Neuron (in vitro differentiated cells): ENCODE results near the gene HOXA13.

Experiments used
- H2AFZ ChIP-seq: one replicate; pipeline ENCODE4 v1.6.1; 2013; ENCODE audit warnings: low read depth, mild to moderate bottlenecking, inconsistent platforms, low read length, moderate library complexity
- H3K27me3 ChIP-seq: one replicate; pipeline ENCODE4 v1.6.1; 2013; ENCODE audit warnings: low read length; ENCODE audit not compliant: insufficient read depth
- H3K36me3 ChIP-seq: one replicate; pipeline ENCODE4 v1.6.1; 2013; ENCODE audit warnings: low read length; ENCODE audit not compliant: insufficient read depth
- H3K4me1 ChIP-seq: one replicate; pipeline ENCODE4 v1.6.1; 2013; ENCODE audit warnings: low read length; ENCODE audit not compliant: insufficient read depth
- H3K4me3 ChIP-seq: 2 replicates; pipeline ENCODE4 v1.5.1; 2013; ENCODE audit warnings: mild to moderate bottlenecking, low read length, moderate library complexity
- H3K9me3 ChIP-seq: one replicate; pipeline ENCODE4 v1.6.1; 2013; ENCODE audit warnings: low read length

The HOXA13 gene

GRCh38 chr7:27151341-27151930, 48.5 kb downstream of the HOXA13 start:
- H3K27me3 ChIP-seq = peaks cover 96% of the 10 kb centered on the region
- H3K4me3 ChIP-seq = peak overlapping the region; percentile 43

DNA sequence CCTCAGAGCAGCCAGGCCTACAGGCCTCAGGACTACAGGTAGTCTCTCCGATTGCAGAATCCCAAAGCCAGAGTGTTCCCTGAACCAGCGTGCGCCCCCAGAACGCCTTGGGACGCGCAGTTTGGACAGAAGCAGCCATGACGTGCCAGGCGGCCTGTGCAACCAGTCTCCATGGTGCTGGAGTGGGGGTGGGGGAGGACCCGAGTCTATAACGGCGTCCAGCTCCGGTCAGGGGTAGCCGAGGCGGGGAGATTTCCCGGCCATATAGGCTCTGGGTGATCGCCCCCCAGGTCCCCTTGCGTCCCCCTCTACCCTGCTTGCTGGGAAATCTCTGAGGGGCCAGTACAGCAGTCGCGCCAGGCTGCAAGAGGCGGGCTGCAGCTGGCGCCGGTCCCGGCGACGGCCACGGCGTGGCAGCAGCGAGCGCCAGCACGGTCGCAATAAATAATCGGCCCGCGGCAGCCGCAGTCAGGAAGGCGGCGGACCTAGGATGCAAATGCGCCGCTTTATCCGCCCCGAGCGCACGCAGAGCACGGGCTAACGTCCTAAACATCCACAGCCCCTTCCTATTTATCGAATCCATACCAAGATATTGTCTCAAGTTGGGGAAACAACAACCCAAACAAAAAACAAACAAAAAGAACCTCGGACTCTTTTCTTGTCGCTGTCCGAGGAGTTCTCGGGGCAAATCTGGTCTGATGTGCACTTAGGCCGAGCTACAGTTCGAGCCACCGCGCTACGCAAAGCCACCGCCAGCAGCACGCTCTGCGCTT, 49.1 kb downstream of the HOXA13 start:
- Histone ChIP-seq H3K27me3 (peaks cover 96% of the 10 kb centered on the region), H3K9me3 (peaks cover 8% of the 10 kb centered on the region)

More at GRCh38 chr7:27151341-27151930, 48.5 kb downstream of the HOXA13 start:
- H3K9me3 ChIP-seq = peaks cover 8% of the 10 kb centered on the region
- no peaks in the 10 kb centered on the region for H3K36me3 ChIP-seq
- H2AFZ ChIP-seq = peak overlapping the region; percentile 34
- H3K4me1 ChIP-seq = peaks cover 14% of the 10 kb centered on the region

DNA sequence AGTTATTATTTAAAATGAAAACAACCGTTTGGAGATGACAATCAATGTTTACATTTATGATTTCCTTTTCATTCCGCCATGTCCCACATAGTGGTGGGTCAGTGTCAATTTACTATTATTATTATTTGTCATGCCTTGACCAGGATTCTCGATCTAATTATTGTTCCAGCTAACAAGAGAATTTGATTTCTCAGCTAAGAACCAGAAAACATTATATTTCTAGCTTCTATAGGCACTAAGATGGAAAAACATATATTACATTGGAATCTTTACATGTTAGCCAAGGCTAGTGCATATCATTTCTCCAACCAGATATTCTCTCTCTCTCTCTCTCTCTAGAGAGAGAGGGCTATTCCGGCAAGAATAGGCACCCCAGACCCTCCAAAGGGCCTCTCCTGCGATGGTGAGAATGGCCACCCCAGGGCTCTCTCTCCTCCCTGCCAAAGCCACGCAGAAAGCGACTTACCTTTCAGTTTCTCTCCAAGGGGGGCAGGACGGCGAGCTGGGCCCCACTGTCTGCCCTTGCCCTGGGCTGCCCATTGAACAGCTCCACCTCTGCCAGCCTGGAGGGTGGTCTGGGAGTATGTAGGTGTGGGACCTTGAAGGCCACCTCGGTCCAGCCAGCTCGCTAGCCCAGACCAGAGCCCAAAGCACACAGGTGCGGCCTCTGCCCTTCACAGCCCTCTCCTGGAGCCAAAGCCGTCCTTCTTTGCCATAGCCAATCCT, 49.9 kb downstream of the HOXA13 start:
- Histone ChIP-seq H2AFZ (no peak overlapping the region), H3K4me1 (peaks cover 10% of the 10 kb centered on the region), H3K27me3 (peaks cover 96% of the 10 kb centered on the region), H3K36me3 (no peaks in the 10 kb centered on the region), H3K4me3 (peak overlapping the region; percentile 43), H3K9me3 (peaks cover 8% of the 10 kb centered on the region)

More for the DNA sequence above, 49.1 kb downstream of the HOXA13 start:
- no peaks in the 10 kb centered on the region for H3K36me3 ChIP-seq
- peak overlapping the region; percentile 34 for H2AFZ ChIP-seq
- peak overlapping the region; percentile 43 for H3K4me3 ChIP-seq
- H3K4me1 ChIP-seq = peaks cover 10% of the 10 kb centered on the region

DNA sequence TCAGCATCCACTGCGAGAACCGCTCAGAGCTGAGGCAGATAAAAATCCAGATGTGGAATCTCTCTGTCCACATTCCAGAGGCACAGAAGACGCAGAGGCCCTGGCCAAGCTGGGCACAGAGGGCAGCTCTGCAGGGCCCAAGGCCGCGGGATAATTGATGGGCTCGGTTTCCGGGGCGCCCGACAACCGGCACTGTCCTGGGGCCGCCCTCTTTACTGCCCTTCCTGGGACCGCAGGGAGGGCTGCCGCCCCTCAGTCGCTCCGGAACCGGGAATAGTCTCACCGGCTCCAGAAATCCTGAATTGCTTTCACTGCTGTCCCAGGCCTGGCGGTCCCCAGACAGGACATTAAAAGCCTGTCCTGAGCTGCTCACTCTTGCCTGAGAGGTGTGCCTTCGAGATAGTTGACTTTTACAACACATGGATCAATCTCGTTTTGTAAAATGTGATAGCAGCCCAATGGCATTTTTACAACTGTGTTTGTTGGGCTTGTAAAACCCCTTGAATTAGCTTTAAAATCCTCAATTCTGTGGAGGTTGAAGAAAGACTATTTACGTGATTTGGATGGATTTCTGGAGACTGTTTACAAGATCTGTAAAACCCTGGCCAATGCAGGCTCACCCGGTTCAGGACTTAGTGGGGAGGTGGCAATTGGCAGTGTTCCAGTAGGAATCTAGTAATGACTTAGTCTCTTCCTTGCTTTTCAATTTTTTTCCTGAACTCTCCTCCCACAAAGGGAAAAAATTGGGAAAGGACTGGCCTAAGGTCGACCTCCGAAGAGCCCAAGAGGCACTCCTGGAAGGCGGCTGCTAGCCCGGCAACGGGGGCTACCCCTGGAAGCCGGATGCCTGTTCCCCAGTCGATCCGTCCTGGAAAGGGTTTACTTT, 50.9 kb downstream of the HOXA13 start:
- H3K4me3 ChIP-seq = no peak overlapping the region
- H3K9me3 ChIP-seq = peaks cover 3% of the 10 kb centered on the region
- H2AFZ ChIP-seq = no peak overlapping the region
- no peaks in the 10 kb centered on the region for H3K36me3 ChIP-seq
- H3K4me1 ChIP-seq = peaks cover 10% of the 10 kb centered on the region
- H3K27me3 ChIP-seq = peaks cover 96% of the 10 kb centered on the region

- no peak overlapping the region for H2AFZ ChIP-seq
- peaks cover 96% of the 10 kb centered on the region for H3K27me3 ChIP-seq
- H3K4me1 ChIP-seq = peaks cover 14% of the 10 kb centered on the region
- no peaks in the 10 kb centered on the region for H3K36me3 ChIP-seq
- H3K9me3 ChIP-seq = peaks cover 3% of the 10 kb centered on the region
- no peak overlapping the region for H3K4me3 ChIP-seq
Observed at GRCh38 chr7:27148031-27148755, 51.7 kb downstream of the HOXA13 start.

DNA sequence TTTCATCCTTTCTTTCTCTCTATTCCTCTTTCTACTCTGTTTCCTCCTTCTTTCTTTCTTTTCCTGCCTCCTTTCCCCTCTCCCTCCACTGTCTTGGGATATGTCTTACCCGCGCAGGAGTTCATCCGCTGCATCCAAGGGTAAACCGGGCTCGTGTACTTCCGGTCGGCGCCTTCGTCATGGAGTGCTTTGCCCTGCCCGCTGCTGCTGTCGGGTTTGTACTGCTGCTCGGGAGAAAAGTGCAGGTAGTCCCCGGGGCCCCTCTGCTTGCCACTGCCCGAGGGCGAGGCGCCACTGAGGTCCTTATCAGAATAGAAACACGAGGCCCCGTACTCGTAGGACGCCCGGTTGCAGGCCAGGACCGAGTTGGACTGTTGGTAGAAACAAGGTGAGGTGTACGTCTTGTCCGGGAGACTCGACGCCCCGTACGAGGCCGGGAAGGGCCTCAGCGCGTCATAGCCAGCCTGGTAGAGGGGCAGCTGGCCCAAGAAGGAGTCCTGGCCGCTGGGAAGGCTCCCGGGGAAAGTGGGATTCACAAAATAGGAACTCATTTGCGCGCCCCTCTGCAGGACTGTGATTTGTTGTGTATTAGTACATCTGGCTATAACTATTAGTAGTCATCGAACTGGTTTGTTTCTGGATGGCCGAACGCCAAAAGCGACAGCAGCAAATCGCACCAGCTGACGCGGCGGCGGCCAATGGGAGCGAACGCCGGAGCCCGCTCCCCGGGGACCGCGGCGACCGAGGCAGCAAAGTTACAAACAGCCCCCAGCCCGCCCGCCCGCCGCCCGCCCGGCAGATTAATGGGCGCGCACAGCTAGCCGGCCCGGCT, 52.5 kb downstream of the HOXA13 start, which contains the start of gene HOXA6:
HOXA6 (minus strand) TSS at position 576 of the 832 bp plus-strand sequence; CDS start at position 551, 25 bp downstream.
- no peak within 1 kb of the TSS for H3K4me3 ChIP-seq
- no peak within 1 kb of the TSS for H2AFZ ChIP-seq
- H3K27me3 ChIP-seq = peaks cover 96% of the 10 kb centered on the region
- H3K4me1 ChIP-seq = peaks cover 21% of the 10 kb centered on the region
- no peaks in the 10 kb centered on the region for H3K36me3 ChIP-seq
- H3K9me3 ChIP-seq = peaks cover 3% of the 10 kb centered on the region

- peaks cover 3% of the 10 kb centered on the region for H3K9me3 ChIP-seq
- peaks cover 21% of the 10 kb centered on the region for H3K4me1 ChIP-seq
- no peaks in the 10 kb centered on the region for H3K36me3 ChIP-seq
- peaks cover 96% of the 10 kb centered on the region for H3K27me3 ChIP-seq
- no peak overlapping the region for H2AFZ ChIP-seq
- H3K4me3 ChIP-seq = no peak overlapping the region
Observed at GRCh38 chr7:27146491-27147198, 53.2 kb downstream of the HOXA13 start.

- peaks cover 6% of the 10 kb centered on the region for H3K9me3 ChIP-seq
- H2AFZ ChIP-seq = no peak overlapping the region
- H3K4me1 ChIP-seq = peaks cover 14% of the 10 kb centered on the region
- H3K36me3 ChIP-seq = no peaks in the 10 kb centered on the region
- H3K4me3 ChIP-seq = no peak overlapping the region
- peaks cover 97% of the 10 kb centered on the region for H3K27me3 ChIP-seq
Observed at GRCh38 chr7:27145914-27146412, 53.9 kb downstream of the HOXA13 start.

DNA sequence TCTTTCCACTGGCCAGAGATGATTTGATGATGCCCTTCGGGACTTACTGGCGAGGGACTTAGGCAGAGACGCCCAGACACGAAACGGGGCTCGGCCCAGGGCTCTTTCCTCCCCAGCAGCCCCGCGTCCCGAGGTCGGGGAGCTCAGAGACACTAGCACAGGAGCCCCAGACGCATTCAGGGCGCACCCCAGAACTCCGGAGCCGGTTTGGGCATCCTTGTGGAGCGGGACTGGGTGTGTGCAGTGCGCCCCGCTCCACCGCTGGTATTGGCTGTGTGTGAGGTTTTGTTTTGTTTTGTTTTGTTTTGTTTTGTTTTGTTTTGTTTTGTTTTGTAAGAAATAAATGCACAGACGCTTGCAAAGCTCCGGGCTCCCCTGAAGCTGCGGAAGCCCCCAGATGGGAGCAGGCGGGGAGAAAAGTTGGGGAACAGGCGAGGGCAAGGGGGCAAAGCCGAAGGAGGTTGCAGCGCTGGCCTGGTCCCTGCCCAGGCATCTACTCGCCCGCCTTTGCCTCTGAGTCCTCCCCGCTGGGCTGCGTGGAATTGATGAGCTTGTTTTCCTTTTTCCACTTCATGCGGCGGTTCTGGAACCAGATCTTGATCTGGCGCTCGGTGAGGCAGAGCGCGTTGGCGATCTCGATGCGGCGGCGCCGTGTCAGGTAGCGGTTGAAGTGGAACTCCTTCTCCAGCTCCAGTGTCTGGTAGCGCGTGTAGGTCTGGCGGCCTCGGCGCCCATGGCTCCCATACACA, 54.6 kb downstream of the HOXA13 start:
- Histone ChIP-seq H3K27me3 (peaks cover 99% of the 10 kb centered on the region), H3K4me1 (peaks cover 11% of the 10 kb centered on the region), H2AFZ (no peak overlapping the region), H3K36me3 (no peaks in the 10 kb centered on the region), H3K9me3 (peaks cover 6% of the 10 kb centered on the region), H3K4me3 (no peak overlapping the region)

- H3K4me3 ChIP-seq = no peak overlapping the region
- peaks cover 99% of the 10 kb centered on the region for H3K27me3 ChIP-seq
- no peak overlapping the region for H2AFZ ChIP-seq
- H3K4me1 ChIP-seq = peaks cover 12% of the 10 kb centered on the region
- H3K36me3 ChIP-seq = no peaks in the 10 kb centered on the region
- peaks cover 6% of the 10 kb centered on the region for H3K9me3 ChIP-seq
Observed at GRCh38 chr7:27144781-27145164, 55.1 kb downstream of the HOXA13 start.
